Ramos (cell line): ENCODE data around the gene PHF24.
"Not testable (repeated sequence)": the region's sequence is repeated elsewhere in the genome, so short reads cannot be mapped to it uniquely, and the experiment has no call there.

Experiments used
- in situ Hi-C: fragments of 300-500 bp; cut with MboI; formaldehyde crosslinking; loops from one replicate; pipeline ENCODE4 v1.14.3; 2022; ENCODE audit warnings: low sequenced_read_pairs; ENCODE audit not compliant: unreplicated experiment

The PHF24 gene

DNA sequence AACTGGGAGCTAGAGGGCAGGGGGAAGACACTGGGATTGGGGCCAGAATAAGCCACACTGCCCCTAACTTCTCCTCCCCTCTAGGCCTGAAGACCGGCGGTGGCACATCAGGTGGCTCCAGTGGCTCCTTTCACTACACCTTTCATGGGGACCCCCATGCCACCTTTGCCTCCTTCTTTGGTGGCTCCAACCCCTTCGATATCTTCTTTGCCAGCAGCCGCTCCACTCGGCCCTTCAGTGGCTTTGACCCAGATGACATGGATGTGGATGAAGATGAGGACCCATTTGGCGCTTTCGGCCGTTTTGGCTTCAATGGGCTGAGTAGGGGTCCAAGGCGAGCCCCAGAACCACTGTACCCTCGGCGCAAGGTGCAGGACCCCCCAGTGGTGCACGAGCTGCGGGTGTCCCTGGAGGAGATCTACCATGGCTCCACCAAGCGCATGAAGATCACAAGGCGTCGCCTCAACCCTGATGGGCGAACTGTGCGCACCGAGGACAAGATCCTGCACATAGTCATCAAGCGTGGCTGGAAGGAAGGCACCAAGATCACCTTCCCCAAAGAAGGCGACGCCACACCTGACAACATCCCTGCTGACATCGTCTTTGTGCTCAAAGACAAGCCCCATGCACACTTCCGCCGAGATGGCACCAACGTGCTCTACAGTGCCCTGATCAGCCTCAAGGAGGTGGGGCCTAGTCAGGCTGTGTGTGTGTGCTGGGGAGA, 38.3 kb downstream of the PHF24 start:
- in situ Hi-C loops = no loop called here

DNA sequence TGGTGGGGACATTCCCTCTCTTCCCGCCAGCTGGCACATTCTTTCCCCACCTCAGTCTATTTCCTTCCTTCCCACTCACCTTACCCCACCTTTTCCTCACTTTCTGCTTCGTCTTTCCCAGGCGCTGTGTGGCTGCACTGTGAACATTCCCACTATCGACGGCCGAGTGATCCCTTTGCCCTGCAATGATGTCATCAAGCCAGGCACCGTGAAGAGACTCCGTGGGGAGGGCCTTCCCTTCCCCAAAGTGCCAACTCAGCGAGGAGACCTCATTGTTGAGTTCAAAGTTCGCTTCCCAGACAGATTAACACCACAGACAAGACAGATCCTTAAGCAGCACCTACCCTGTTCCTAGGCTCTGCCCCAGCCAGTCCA, 38.8 kb downstream of the PHF24 start:
- in situ Hi-C loops = no loop called here

DNA sequence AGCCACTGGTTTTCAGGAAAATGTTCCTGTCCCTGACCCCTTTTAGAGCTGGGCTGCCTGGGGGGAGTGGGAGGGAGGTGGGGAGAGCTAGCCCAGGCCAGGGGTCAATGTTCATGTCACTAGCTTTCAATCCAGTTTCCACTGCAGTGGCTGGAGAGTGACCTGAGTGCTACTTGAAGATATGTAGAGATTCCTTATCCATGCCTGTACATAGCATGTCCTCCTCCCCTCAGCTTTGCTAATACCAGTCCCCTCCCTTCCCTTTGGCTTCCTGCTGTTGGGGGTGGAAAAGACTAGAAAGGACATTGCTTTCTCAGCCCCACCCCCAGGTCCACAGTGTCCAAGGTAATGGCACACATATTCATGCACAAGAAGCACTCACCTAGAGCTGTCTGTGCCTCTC, 39.3 kb downstream of the PHF24 start:
- in situ Hi-C loops = no loop called here

GRCh38 chr9:34998266-34998665, 40.2 kb downstream of the PHF24 start:
- in situ Hi-C loops = no loop called here

DNA sequence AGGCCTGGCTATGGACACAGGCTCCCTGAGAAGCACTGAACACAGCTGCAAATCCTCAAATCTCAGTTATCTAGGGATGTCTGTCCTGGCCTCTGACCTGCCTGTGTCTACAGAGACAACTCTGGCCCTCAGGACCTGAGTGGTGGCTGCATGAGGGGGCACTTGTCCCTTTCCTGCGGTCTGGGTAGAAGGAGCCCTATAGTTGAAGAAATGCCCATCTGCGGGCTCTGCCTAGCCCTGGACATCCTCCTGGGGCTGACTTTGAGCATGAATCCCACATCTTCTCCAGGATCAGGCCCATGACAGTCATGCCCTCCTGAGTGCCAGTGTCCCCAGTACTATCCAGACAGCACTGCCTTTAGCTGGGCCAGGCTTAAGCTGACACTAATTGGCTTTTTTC, 41.5 kb downstream of the PHF24 start:
- in situ Hi-C loops = no loop called here

DNA sequence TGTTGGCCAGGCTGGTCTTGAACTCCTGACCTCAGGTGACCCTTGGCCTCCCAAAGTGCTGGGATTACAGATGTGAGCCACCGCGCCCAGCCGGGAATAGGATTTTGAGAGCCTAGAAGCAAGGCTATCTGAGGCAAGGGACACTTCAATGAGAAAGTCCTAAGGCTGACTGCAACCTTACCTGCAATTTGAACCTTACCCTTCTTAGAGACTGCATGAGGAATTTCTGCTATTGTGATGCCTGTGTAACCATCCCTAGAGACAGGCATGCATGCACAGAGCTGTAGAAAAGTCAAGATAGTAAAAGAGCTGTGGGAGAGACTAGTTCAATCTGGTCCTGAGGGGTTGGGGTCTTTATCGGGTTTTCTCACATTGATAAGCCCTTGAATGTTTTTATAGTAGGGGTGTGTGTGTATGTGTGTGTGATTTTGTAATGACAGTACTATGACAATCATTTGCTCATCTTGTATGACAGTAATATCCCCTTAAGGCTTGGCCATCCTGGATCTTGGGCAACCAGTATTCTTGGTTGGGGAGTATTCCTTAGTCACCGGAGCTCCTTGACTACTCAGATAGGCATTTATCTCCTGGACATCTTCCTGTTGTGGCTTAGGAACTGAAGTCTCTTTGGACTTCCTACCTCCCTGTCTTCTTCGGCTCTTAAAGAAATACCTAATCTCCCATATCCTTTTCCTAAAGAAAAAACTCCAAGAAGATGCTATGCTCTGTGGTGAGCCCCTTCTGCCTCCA, 42.6 kb downstream of the PHF24 start:
- in situ Hi-C loops = no loop called here

- in situ Hi-C loops = no loop called here
Measured at GRCh38 chr9:35001285-35001677, 43.2 kb downstream of the PHF24 start.

DNA sequence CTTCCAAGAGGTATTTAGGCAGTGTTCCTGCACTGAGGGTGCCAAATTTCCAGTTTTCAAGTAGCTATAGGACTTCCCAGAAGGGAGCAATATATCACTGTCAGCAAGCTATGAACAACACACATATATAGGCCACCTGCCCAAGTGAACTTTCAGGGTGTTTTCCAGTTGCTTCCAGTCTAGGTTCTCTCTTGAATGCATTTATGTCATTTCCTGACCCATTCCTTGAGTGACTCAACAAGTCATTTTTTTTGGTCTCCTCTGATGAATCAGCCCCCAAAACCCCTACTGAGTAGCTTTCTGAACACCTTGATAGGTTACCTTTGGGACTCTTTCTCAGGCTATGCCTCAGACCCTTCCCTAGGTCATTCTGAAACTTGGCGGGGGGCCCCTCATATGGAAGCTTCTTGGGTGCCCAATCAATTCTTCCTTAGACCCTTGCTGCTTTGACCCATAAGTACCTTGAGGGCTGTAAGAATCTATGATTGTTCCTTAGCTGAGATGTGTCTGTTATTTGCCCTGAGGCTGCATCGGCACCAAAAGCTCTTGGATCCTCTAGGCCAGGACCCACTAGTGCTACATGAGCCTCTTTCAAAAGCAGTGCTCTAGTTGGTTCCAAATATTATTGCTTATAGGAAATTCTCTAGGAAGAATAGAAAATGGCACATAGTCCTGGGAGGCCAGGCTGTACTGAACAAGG, 43.9 kb downstream of the PHF24 start:
- in situ Hi-C loops = no loop called here

GRCh38 chr9:35002623-35003022, 44.5 kb downstream of the PHF24 start:
- in situ Hi-C loops = no loop called here

- in situ Hi-C loops = not testable (repeated sequence)
Measured at GRCh38 chr9:35004299-35004698, 46.2 kb downstream of the PHF24 start.

DNA sequence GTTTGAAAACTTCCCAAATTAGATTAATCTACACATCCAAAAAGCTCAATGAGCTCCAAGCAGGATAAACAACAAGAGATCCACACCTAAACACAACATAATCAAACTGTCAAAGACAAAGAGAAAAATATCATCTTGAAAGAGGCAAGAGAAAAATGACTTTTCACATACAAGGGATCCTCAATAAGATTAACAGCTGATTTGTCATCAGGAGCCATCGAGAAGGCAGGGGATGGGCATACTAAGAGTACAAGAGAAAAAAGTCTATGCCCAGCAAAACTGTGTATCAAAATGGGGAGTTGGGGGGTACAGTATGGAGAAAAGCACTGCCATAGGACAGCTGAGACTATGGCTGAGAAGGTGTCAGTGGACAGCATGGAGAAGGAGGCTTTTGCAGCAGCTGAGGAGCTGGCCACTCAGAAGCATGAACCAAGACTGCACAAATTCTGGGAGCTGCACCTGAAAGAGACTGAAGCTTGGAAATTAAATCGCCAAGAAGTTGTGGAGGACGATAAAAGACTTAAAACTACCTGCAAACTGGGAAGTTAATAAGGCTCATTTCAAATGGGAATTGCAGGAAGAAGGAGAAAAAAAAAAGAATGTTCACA, 52.4 kb downstream of the PHF24 start:
- in situ Hi-C loops = no loop called here

DNA sequence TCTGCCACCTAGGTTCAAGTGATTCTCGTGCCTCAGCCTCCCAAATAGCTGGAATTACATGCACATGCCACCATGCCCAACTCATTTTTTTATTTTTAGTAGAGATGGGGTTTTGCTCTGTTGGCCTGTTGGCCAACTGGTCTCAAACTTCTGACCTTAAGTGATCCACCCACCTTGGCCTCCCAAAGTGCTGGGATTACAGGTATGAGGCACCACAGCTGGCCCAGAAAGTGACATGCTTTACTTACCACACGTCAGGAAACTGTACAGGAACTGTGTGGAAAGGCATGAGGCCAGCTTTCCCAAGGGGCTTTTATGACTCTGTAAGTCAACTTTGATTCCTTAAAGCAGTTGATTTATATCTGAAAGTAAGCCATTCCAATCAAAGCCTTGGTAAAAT, 56.4 kb downstream of the PHF24 start:
- in situ Hi-C loops = no loop called here

DNA sequence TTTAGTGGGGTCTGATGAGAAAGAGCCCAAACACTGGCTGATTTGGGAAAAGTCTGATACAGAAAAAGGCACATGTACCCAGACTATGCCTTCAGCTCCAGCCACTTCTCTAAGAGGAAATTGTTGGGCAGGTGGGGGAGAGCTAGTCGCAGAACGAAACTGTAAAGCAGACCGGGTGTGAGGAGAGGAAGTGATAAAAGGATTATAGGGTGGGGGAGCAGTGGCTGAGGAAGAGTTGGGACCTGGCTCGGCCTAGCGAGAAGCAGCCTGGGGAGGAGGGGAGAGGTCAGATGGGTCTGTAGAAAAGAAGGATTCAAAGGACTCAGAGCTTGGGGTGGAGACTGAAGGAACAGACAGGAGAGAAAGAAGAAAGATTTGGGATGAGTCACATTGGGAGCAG, 65.4 kb downstream of the PHF24 start:
- in situ Hi-C loops = not testable (repeated sequence)

GRCh38 chr9:35026671-35027070, 68.6 kb downstream of the PHF24 start:
- in situ Hi-C loops = no loop called here

- in situ Hi-C loops = no loop called here
Measured at GRCh38 chr9:35027374-35027773, 69.3 kb downstream of the PHF24 start.

GRCh38 chr9:35027860-35028259, 69.8 kb downstream of the PHF24 start:
- in situ Hi-C loops = no loop called here

DNA sequence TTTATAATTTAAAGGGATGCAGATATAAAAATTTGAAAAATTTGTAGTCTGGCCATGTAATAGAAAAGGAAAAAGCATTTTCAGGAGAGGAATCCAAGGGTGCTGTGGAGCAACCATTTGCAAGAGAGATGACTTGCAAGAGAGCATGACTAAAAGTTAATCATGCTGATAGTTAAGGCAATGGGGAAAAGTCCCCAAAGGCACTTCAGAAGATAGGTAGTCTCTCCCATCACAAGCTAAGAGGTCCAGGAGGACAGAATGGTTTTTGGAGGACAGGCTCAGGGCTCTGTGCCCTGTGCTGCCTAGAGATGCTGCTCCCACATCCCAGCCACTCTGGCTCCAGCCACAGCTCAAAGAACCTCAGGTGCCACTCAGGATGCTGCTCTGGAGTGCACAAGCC, 70.3 kb downstream of the PHF24 start:
- in situ Hi-C loops = no loop called here

DNA sequence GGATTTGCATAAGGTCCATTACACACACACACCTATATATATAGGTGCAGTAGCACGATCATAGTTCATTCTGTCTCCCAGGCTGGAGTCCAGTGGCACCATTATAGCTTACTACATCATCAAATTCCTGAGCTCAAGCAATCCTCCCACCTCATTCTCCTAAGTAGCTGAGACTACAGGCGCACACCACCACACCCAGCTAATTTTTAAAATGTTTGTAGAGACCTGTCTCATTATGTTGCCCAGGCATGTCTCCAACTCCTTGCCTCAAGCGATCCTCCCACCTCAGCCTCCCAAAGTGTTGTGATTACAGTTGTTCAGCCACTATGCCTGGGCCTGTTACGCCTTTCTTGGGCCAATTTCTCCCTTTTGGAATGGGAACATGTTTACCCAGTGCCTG, 71.2 kb downstream of the PHF24 start:
- in situ Hi-C loops = no loop called here

GRCh38 chr9:35029852-35030251, 71.8 kb downstream of the PHF24 start:
- in situ Hi-C loops = no loop called here
